GM13977 (cell line): ENCODE measurements around the gene PTPRM.

ENCODE experiments used
- DNase-seq: peaks from one replicate; pipeline ENCODE4 v3.0.0; 2012; ENCODE audit warnings: low spot score
- in situ Hi-C: fragments of 300-500 bp; cut with MboI; formaldehyde crosslinking; loops from one replicate; pipeline ENCODE4 v1.12.0; 2022; ENCODE audit warnings: low sequenced_read_pairs, low pct_unique_long_range_greater_than_20kb, mixed read lengths, inconsistent platforms; ENCODE audit not compliant: unreplicated experiment
- TF ChIP-seq, protein P1 (sequence below): IDR thresholded peaks from 2 replicates; pipeline ENCODE4 v1.5.1; 2012; ENCODE audit warnings: mild to moderate bottlenecking, control low read depth; ENCODE audit not compliant: insufficient read depth; ENCODE audit errors: extremely low read depth, missing control alignments

The PTPRM gene

DNA sequence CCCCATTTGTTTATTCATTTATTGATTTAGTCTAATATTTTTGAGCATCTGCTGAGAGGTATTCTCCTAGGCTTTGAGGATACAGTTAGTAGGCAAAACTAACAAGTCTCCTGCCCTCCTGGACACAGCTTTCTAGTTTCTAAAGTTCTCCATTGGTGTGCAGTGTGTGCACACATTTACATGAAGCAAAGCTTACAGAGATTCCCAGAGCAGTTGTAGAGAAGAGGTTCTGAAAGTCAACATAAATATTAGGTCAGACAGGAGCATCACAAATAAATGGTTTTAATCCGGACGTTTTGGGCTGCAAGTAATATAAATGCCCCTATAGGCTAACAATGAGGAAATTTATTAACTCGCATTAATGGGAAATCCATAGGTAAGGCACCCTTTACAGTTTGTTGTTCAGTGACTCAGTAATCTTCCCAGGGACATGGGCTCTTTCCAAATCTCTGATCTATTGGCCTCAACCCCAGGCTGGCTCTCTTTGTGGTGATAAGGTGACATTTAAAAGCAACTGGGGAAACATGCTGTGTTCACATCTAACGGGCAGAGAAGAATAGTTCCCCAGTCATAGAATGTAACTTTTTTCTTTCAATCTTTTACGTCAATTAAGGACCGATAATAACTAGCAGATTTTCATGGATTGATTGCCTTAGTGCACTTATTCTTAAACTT lies 407.2 kb downstream of the PTPRM start:
- in situ Hi-C loops: no loop called here
- no peak for DNase-seq
- TF ChIP-seq, protein P1, sequence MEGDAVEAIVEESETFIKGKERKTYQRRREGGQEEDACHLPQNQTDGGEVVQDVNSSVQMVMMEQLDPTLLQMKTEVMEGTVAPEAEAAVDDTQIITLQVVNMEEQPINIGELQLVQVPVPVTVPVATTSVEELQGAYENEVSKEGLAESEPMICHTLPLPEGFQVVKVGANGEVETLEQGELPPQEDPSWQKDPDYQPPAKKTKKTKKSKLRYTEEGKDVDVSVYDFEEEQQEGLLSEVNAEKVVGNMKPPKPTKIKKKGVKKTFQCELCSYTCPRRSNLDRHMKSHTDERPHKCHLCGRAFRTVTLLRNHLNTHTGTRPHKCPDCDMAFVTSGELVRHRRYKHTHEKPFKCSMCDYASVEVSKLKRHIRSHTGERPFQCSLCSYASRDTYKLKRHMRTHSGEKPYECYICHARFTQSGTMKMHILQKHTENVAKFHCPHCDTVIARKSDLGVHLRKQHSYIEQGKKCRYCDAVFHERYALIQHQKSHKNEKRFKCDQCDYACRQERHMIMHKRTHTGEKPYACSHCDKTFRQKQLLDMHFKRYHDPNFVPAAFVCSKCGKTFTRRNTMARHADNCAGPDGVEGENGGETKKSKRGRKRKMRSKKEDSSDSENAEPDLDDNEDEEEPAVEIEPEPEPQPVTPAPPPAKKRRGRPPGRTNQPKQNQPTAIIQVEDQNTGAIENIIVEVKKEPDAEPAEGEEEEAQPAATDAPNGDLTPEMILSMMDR: no peak

DNA sequence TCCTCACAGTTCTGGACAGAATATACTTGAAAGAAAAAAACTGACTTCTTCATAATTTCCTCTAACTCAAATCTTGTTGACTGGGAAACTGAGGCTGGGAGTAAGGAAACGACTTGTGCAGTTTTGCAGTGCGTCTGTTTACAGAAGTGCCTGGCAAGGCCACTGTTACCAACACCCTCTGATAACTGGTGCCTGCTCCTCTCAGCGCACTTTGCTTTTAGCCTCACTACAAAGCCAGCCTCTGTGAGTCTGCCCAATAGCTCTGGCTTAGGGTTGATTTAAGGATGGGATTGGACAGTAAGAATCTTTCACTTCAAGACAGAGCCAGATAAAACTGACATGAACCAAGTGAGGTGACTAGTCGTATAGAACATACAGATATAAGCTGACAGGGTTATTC lies 410.8 kb downstream of the PTPRM start:
- in situ Hi-C loops: no loop called here
- no peak for DNase-seq
- TF ChIP-seq, protein P1: no peak

DNA sequence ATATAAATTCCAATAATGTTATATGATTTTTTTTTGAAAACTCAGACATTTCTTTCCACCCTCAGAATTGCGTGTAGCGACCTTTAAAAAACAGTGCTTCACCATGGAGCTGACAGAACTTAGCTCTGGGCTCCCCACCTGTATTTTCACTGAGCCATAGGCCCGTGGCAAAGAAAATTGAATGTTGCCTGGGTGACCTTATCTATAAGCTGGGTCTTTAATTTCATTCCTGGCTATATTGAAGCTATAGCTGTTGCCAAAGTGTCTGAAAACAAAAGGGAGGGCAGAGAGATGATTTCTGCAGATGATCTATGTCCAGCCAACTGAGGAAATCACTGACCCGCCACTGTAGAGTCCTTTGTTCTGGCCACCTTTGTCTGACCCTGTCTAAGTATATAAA lies 411.7 kb downstream of the PTPRM start:
- in situ Hi-C loops: no loop called here
- TF ChIP-seq, protein P1: no peak
- no peak for DNase-seq

DNA sequence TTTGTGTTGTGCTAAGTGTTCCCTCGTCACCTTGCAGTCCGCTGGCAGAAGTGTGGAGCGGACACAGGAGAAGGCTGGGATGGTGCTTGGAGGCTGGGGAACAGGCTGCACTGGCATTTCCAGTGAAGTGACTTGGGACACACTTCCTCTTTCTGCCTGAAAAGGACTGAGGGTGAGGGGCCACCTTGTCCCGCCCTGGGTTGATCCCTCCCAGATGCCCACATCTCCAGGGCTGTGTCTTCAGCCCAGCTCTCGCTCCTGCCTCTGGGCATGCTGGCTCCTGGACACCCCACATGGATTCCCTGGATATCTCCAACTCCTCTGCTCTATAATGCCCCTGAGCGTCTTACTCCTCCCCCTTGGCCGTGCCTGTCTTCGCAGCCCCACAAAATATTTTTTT lies 412.6 kb downstream of the PTPRM start:
- DNase-seq: no peak
- in situ Hi-C loops: no loop called here
- TF ChIP-seq, protein P1: no peak

DNA sequence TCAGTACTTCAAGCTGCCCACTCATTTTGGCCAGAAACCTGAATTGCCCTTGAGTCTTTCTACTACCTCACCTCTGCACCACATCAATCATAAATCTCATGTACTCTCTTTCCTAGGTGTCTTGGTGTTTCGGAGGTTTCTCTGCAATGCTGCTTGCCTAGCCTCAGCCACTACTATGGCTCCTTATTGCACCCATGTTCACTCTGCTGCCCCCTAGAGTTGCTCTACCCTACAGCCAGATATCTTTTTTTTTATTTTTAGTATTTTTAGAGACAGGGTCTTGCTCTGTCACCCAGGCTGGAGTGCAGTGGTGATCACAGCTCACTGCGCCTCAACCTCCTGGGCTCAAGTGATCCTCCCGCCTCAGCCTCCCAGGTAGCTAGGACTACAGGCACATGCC lies 413.0 kb downstream of the PTPRM start:
- TF ChIP-seq, protein P1: no peak
- no peak for DNase-seq
- in situ Hi-C loops: no loop called here

DNA sequence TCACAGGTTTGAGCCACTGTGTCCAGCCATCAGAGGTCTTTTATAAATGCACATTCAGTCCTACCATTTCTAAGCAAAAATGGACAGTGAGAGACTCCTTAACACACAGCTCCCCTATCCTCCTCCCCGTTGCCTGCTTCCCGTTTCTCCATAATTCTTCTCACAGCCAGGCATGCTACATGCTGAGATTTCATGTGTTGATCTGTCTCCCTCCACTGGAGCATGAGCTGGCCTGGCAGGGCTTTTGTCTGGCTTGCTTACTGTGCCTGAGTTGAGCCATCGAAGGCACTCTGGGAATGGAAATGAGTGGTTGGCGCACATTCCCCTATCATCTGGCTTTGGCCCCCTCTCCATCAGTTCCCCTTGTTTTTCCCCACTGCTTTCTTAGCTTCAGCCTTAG lies 413.5 kb downstream of the PTPRM start:
- in situ Hi-C loops: no loop called here
- no peak for DNase-seq

More for the DNA sequence above, 413.5 kb downstream of the PTPRM start:
- TF ChIP-seq, protein P1: no peak
